Endothelial cell of umbilical vein (primary cell): ENCODE measurements around the gene RCAN1. TPM values are rescaled to one million over a fixed set of nuclear protein-coding genes. Genes with fewer than 3 reads are reported as not detected.
A peak's percentile ranks its signal among the peaks of the same experiment; 100 is the strongest.

Source experiments
- BruUV-seq: library from RNA; stranded (reverse); fragments of 400-500 nt; replicated peaks from 2 replicates; lab custom pipeline; 2021; lab: Mats Ljungman, UMichigan
- CTCF ChIA-PET: fragments of 300-600, 350-600 bp; sonication (Branson Sonifier 250); formaldehyde crosslinking; loops from one replicate; lab custom pipeline; 2021; ENCODE audit warnings: antibody characterized with exemption, inconsistent platforms; lab: Charles Lee
- POLR2A ChIA-PET: fragments of 300-600, 350-600 bp; sonication (Branson Sonifier 250); formaldehyde crosslinking; loops from one replicate; lab custom pipeline; 2021; ENCODE audit warnings: antibody characterized with exemption, inconsistent platforms; lab: Charles Lee
- DNase-seq: peaks from one replicate; pipeline ENCODE4 v3.0.0-alpha.2; 2011; ENCODE audit warnings: low read depth, low spot score
- FAIRE-seq: peaks from 2 replicates; lab custom pipeline; 2011; peaks lifted over from hg19 to GRCh38; lab: Jason Lieb, UNC
- H2AFZ ChIP-seq: 2 replicates; pipeline ENCODE4 v1.6.0; 2012; ENCODE audit warnings: low read depth, low read length, control low read depth, inconsistent platforms
- H3K27ac ChIP-seq: 2 replicates; pipeline ENCODE4 v1.5.1; 2011; ENCODE audit warnings: low read depth, mild to moderate bottlenecking, control low read depth, low read length, moderate library complexity; ENCODE audit not compliant: insufficient read depth
- H3K27me3 ChIP-seq, 2 experiments: 2 replicates each; pipeline versions ENCODE4 v1.6.0 to v1.6.1; 2011; ENCODE audit warnings: low read length in 2 of 2, mixed read lengths in 1 of 2; ENCODE audit not compliant: control insufficient read depth in 2 of 2, insufficient read depth in 2 of 2
- H3K36me3 ChIP-seq, 2 experiments: 2 replicates in 1 of 2; 3 replicates in 1 of 2; pipeline ENCODE4 v1.5.1; 2011; ENCODE audit warnings: low read length in 2 of 2, mild to moderate bottlenecking in 1 of 2, moderate library complexity in 1 of 2; ENCODE audit not compliant: control insufficient read depth in 2 of 2, insufficient read depth in 2 of 2; ENCODE audit errors: extremely low read depth in 1 of 2
- H3K4me1 ChIP-seq: 3 replicates; pipeline ENCODE4 v1.5.1; 2011; ENCODE audit warnings: mild to moderate bottlenecking, low read length; ENCODE audit not compliant: control insufficient read depth, insufficient read depth; ENCODE audit errors: extremely low read depth
- H3K4me2 ChIP-seq: 2 replicates; pipeline ENCODE4 v1.6.1; 2011; ENCODE audit warnings: low read length, control low read depth, mixed read lengths; ENCODE audit not compliant: insufficient read depth
- H3K4me3 ChIP-seq, 3 experiments: fragments of 200-600 bp in 1 of 3; sonication (generic), shearing (Covaris generic) in 1 of 3; replicated peaks in 1 of 3; 2 replicates each; pipeline ENCODE4 v1.5.1; 2011 to 2016; ENCODE audit warnings: control low read depth in 3 of 3, low read length in 3 of 3, mild to moderate bottlenecking in 2 of 3, inconsistent platforms in 1 of 3, low read depth in 1 of 3, moderate library complexity in 1 of 3; ENCODE audit not compliant: insufficient read depth in 1 of 3
- H3K79me2 ChIP-seq: 2 replicates; pipeline ENCODE4 v1.6.0; 2012; ENCODE audit warnings: low read length, inconsistent platforms; ENCODE audit not compliant: control insufficient read depth, insufficient read depth
- H3K9ac ChIP-seq: replicated peaks from 2 replicates; pipeline ENCODE3; 2011; ENCODE audit warnings: low read length, control low read depth; ENCODE audit not compliant: insufficient read depth; ENCODE audit errors: extremely low read depth
- H3K9me1 ChIP-seq: replicated peaks from 3 replicates; pipeline ENCODE4 v1.6.0; 2011; ENCODE audit warnings: mild to moderate bottlenecking, low read length; ENCODE audit not compliant: control insufficient read depth, insufficient read depth; ENCODE audit errors: extremely low read depth
- H3K9me3 ChIP-seq: replicated peaks from 2 replicates; pipeline ENCODE4 v1.5.1; 2012; ENCODE audit warnings: low read length, inconsistent platforms; ENCODE audit not compliant: control insufficient read depth, insufficient read depth
- H4K20me1 ChIP-seq: replicated peaks from 2 replicates; pipeline ENCODE3; 2011; ENCODE audit warnings: mild to moderate bottlenecking, low read length; ENCODE audit not compliant: control insufficient read depth, insufficient read depth; ENCODE audit errors: extremely low read depth
- EZH2 ChIP-seq: IDR thresholded peaks from 2 replicates; pipeline ENCODE4 v1.6.1; 2012; ENCODE audit warnings: borderline replicate concordance, low read depth, mild to moderate bottlenecking, moderate library complexity, low read length, inconsistent platforms; ENCODE audit not compliant: severe bottlenecking
- FOS ChIP-seq: IDR thresholded peaks from 2 replicates; pipeline ENCODE4 v1.6.1; 2011; ENCODE audit warnings: mild to moderate bottlenecking, low read length, moderate library complexity, borderline replicate concordance; ENCODE audit not compliant: insufficient read depth
- GATA2 ChIP-seq: IDR thresholded peaks from 2 replicates; pipeline ENCODE4 v1.7.0; 2011; ENCODE audit warnings: low read depth, mild to moderate bottlenecking, moderate library complexity, mixed read lengths, low read length; ENCODE audit not compliant: insufficient read length, insufficient read depth
- JUN ChIP-seq: IDR thresholded peaks from 2 replicates; pipeline ENCODE4 v1.6.1; 2011; ENCODE audit warnings: borderline replicate concordance, low read depth; ENCODE audit not compliant: insufficient read length, insufficient read depth
- MYC ChIP-seq: IDR thresholded peaks from one replicate; pipeline ENCODE4 v1.6.1; 2011; ENCODE audit warnings: mild to moderate bottlenecking, low read depth, low read length
- POLR2AphosphoS5 ChIP-seq: IDR thresholded peaks from 2 replicates; pipeline ENCODE4 v1.6.1; 2012; ENCODE audit warnings: low read depth, mild to moderate bottlenecking, control low read depth, low read length, moderate library complexity; ENCODE audit not compliant: insufficient read depth
- dilution Hi-C: fragments of 300-500 bp; cut with MboI; formaldehyde crosslinking; loops from one replicate; pipeline ENCODE4 v1.15.0; 2019; ENCODE audit warnings: low sequenced_read_pairs; ENCODE audit not compliant: extremely low pct_ligation_motif_present
- intact Hi-C: fragments of 100-400 bp; cut with micrococcal nuclease; formaldehyde crosslinking; loops from one replicate; pipeline ENCODE4 v1.10.0; 2022
- polyA plus RNA-seq, 4 experiments: library from polyadenylated mRNA; depleted of rRNA in 3 of 4; stranded (reverse) in 3 of 4; unstranded in 1 of 4; fragments of >200 nt; gene quantifications; 2 replicates each; pipeline versions ENCODE4 v1.2.1 to v1.2.3, GENCODE V29; 2011 to 2012; ENCODE audit warnings: missing spikeins in 1 of 4
- total RNA-seq: library from RNA; stranded (reverse); gene quantifications from 2 replicates; pipeline ENCODE4 v1.2.3, GENCODE V29; 2021
- TF ChIP-seq, protein P1 (sequence below), 2 donors: IDR thresholded peaks; 1 replicate in 1 of 2; 2 replicates in 1 of 2; pipeline ENCODE4 v1.5.1; 2011; ENCODE audit warnings: low read length in 2 of 2, mild to moderate bottlenecking in 2 of 2, moderate library complexity in 2 of 2, control low read depth in 1 of 2, inconsistent platforms in 1 of 2, low read depth in 1 of 2; ENCODE audit not compliant: insufficient read depth in 1 of 2; ENCODE audit errors: extremely low read depth in 1 of 2

RCAN1 gene
- total and polyA plus RNA-seq, 2 donors (not counting 3 experiments of a cell fraction or from before 2014, with no cell fraction given), result 9.7 to 16.5 TPM

DNA sequence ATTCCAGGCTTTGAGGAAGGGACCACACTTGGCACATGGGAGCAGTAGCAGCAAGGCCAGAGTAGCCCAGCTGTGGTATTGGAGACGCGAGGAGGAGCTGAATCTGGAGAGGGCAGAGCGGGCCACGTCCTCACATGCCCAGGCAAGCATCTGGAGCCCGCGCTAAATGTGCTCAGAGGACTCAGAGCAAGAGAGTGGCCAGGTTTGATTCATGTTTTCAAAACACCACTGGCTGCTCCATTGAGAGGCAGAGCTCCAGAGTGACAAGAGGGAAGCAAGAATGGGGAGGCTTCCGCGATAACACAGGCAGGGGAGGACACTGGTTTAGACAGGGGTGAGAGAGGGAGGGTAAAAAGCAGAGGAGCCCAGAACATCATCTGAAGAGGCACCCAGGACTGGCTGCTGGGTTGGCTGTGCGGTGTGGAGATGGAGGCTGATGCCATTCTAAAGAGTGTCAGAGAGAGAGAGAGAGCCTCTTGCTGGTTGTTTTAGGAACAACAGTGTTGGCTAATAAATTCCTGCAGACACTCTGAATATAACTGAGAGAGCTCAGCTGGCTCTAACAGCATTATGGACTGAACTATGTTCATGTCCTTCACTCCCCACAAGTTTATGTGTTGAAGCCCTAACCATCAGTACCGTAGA lies 32.3 kb downstream of the RCAN1 start:
- no peak overlapping the region for H3K27ac ChIP-seq
- no peaks in the 10 kb centered on the region for H3K9me1 ChIP-seq
- dilution Hi-C loops, result no loop called here
- ChIA-PET POLR2A (no interaction called here), CTCF (interaction anchor here (0.6 to 10.8 kb wide), 31 partner anchors 9 to 1198 kb away, joined by 3 to 216 read pairs (median 6); partner anchors contain the start of gene KCNE1)
- H3K4me3 ChIP-seq, result no peak overlapping the region
- H3K36me3 ChIP-seq, result no peaks in the 10 kb centered on the region
- peak; percentile 49 for DNase-seq
- H2AFZ ChIP-seq, result no peak overlapping the region
- TF ChIP-seq POLR2AphosphoS5 (no peak), MYC (no peak), JUN (no peak), FOS (no peak), EZH2 (no peak), GATA2 (no peak)
- TF ChIP-seq, protein P1, sequence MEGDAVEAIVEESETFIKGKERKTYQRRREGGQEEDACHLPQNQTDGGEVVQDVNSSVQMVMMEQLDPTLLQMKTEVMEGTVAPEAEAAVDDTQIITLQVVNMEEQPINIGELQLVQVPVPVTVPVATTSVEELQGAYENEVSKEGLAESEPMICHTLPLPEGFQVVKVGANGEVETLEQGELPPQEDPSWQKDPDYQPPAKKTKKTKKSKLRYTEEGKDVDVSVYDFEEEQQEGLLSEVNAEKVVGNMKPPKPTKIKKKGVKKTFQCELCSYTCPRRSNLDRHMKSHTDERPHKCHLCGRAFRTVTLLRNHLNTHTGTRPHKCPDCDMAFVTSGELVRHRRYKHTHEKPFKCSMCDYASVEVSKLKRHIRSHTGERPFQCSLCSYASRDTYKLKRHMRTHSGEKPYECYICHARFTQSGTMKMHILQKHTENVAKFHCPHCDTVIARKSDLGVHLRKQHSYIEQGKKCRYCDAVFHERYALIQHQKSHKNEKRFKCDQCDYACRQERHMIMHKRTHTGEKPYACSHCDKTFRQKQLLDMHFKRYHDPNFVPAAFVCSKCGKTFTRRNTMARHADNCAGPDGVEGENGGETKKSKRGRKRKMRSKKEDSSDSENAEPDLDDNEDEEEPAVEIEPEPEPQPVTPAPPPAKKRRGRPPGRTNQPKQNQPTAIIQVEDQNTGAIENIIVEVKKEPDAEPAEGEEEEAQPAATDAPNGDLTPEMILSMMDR (IDR thresholded peaks at IDR 0.05; ENCODE audit: extremely low read depth in 1 of 2, insufficient read depth in 1 of 2, low read depth in 1 of 2, low read length in 2 of 2), result peak; percentile 30 to 56
- H3K4me1 ChIP-seq, result no peaks in the 10 kb centered on the region
- no peaks in the 10 kb centered on the region for H3K79me2 ChIP-seq
- no peaks in the 10 kb centered on the region for H3K9me3 ChIP-seq
- no peak overlapping the region for H3K4me2 ChIP-seq
- H3K27me3 ChIP-seq, result no peaks in the 10 kb centered on the region
- H4K20me1 ChIP-seq, result no peaks in the 10 kb centered on the region
- H3K9ac ChIP-seq, result no peak overlapping the region
- BruUV-seq, result no TSS peak
- intact Hi-C loops, result loop anchor here (1.0 kb wide), 2 partner anchors 38 to 72 kb away; no protein-coding TSS in a partner anchor
- FAIRE-seq, result peak; percentile 85
